Esophagus muscularis mucosa (tissue), 4 donors: Measurements from ENCODE around the gene SENP3. TPM values are rescaled to one million over a fixed set of nuclear protein-coding genes. Genes with fewer than 3 reads are reported as not detected.
A peak's percentile ranks its signal among the peaks of the same experiment; 100 is the strongest.

Source experiments
- DNase-seq: peaks from one replicate; pipeline ENCODE4 v3.0.0-alpha.2; 2017; ENCODE audit errors: extremely low spot score
- H3K27ac ChIP-seq, 4 donors: fragments of 200-600 bp; sonication (generic); replicated peaks in 1 of 4; 1 replicate in 3 of 4; 2 replicates in 1 of 4; pipeline ENCODE4 v1.5.1; 2016 to 2019; ENCODE audit warnings: mild to moderate bottlenecking in 1 of 4
- H3K27me3 ChIP-seq, 4 donors: fragments of 200-600 bp; sonication (generic); one replicate each; pipeline versions ENCODE4 v1.5.1 to v1.6.0; 2016 to 2019
- H3K36me3 ChIP-seq, 4 donors: fragments of 200-600 bp; sonication (generic); one replicate each; pipeline ENCODE4 v1.5.1; 2016 to 2019
- H3K4me1 ChIP-seq, 4 donors: fragments of 200-600 bp; sonication (generic); one replicate each; pipeline ENCODE4 v1.5.1; 2016 to 2019
- H3K4me3 ChIP-seq, 4 donors: fragments of 200-600 bp; sonication (generic); 1 replicate in 2 of 4; 2 replicates in 2 of 4; pipeline ENCODE4 v1.5.1; 2016 to 2019; ENCODE audit warnings: mild to moderate bottlenecking in 4 of 4, moderate library complexity in 1 of 4
- H3K9me3 ChIP-seq, 4 donors: fragments of 200-600 bp; sonication (generic); 1 replicate in 3 of 4; 2 replicates in 1 of 4; pipeline ENCODE4 v1.5.1; 2016 to 2019
- CTCF ChIP-seq, 3 experiments: fragments of 200-600 bp in 2 of 3; fragments of 450-650 bp in 1 of 3; sonication (generic) in 2 of 3; IDR thresholded peaks; one replicate each; pipeline ENCODE4 v1.5.1; 2017 to 2019; ENCODE audit warnings: antibody characterized with exemption in 3 of 3, mild to moderate bottlenecking in 2 of 3, moderate library complexity in 1 of 3
- EP300 ChIP-seq: sonication (generic); formaldehyde crosslinking; IDR thresholded peaks from one replicate; pipeline ENCODE4 v1.6.1; 2017; ENCODE audit warnings: antibody characterized with exemption
- POLR2A ChIP-seq: fragments of 450-650 bp; IDR thresholded peaks from one replicate; pipeline ENCODE4 v1.6.1; 2017; ENCODE audit warnings: antibody characterized with exemption, moderate library complexity, mild to moderate bottlenecking, low read depth
- POLR2AphosphoS5 ChIP-seq, 2 donors: sonication (generic); formaldehyde crosslinking; IDR thresholded peaks; one replicate each; pipeline ENCODE4 v1.6.1; 2017; ENCODE audit warnings: antibody characterized with exemption in 2 of 2
- WGBS: methylation state at CpG from one replicate; pipeline ENCODE4 v1.1.5; 2018; 5-methylcytosine and 5-hydroxymethylcytosine counted together
- intact Hi-C: fragments of 100-400 bp; cut with DNase I; formaldehyde crosslinking; loops from one replicate; pipeline ENCODE4 v1.15.1; 2023
- total RNA-seq, 4 donors: library from RNA; depleted of rRNA; stranded (reverse); fragments of >200 nt; gene quantifications; one replicate each; pipeline versions ENCODE4 v1.1.0 to v1.2.1, GENCODE V29; 2016

Gene SENP3
- total RNA-seq, 4 donors from 2014 or later, result 54.0 to 79.1 (median 72.4) TPM

GRCh38 chr17:7586673-7587419 is 25.1 kb downstream of the SENP3 start:
- peak overlapping the region; percentile 78 to 86 (median 83) for H3K27ac ChIP-seq
- H3K4me3 ChIP-seq, result no peak overlapping the region
- H3K27me3 ChIP-seq, result no peaks in the 10 kb centered on the region
- peaks cover 51 to 81% (median 76%) of the 10 kb centered on the region in 4 donors for H3K4me1 ChIP-seq
- no peaks in the 10 kb centered on the region for H3K9me3 ChIP-seq
- WGBS, result 68% methylated on average over 9 of the region's 9 CpGs
- peaks cover 8 to 29% (median 27%) of the 10 kb centered on the region in 4 donors for H3K36me3 ChIP-seq
- intact Hi-C loops, result no loop called here
- no peak for DNase-seq
- TF ChIP-seq CTCF (IDR thresholded peaks at IDR 0.05) (peak in 1 of 3 experiments; percentile 17), POLR2A (no peak)

- TF ChIP-seq POLR2A (no peak), POLR2AphosphoS5 (IDR thresholded peaks at IDR 0.05) (peak in 1 of 2 donors; percentile 12), CTCF (IDR thresholded peaks at IDR 0.05) (no peak), EP300 (no peak)
- intact Hi-C loops, result loop anchor here (2.0 kb wide), 1 partner anchor 73 kb away; no protein-coding TSS in a partner anchor
- whole genome bisulfite sequencing, result 68% methylated on average over 10 of the region's 12 CpGs
- Histone ChIP-seq H3K36me3 (peaks cover 15 to 36% (median 34%) of the 10 kb centered on the region in 4 donors), H3K4me3 (peak overlapping the region in 3 of 4 donors; percentile 61 to 64 (median 63)), H3K9me3 (no peaks in the 10 kb centered on the region), H3K4me1 (peaks cover 44 to 74% (median 68%) of the 10 kb centered on the region in 4 donors), H3K27me3 (no peaks in the 10 kb centered on the region), H3K27ac (peak overlapping the region; percentile 78 to 86 (median 83))
- DNase-seq, result no peak
These were observed 25.9 kb downstream of the SENP3 start for GRCh38 chr17:7587420-7588151.

- Histone ChIP-seq H3K9me3 (no peaks in the 10 kb centered on the region), H3K4me3 (peak overlapping the region; percentile 61 to 64 (median 62)), H3K4me1 (peaks cover 36 to 65% (median 60%) of the 10 kb centered on the region in 4 donors), H3K27me3 (no peaks in the 10 kb centered on the region), H3K27ac (peak overlapping the region; percentile 78 to 86 (median 83)), H3K36me3 (peaks cover 26 to 47% (median 45%) of the 10 kb centered on the region in 4 donors)
- 39% methylated on average over 14 of the region's 30 CpGs for WGBS
- no peak for DNase-seq
- intact Hi-C loops, result loop anchor here (2.0 kb wide), 1 partner anchor 74 kb away; no protein-coding TSS in a partner anchor
- TF ChIP-seq CTCF (IDR thresholded peaks at IDR 0.05) (no peak), EP300 (no peak), POLR2A (no peak), POLR2AphosphoS5 (IDR thresholded peaks at IDR 0.05) (no peak)
These were observed 27.0 kb downstream of the SENP3 start for GRCh38 chr17:7588553-7589203.

GRCh38 chr17:7589204-7589868 is 27.6 kb downstream of the SENP3 start:
- intact Hi-C loops, result loop anchor here (2.0 kb wide), 1 partner anchor 75 kb away; no protein-coding TSS in a partner anchor
- Histone ChIP-seq H3K4me3 (peak overlapping the region; percentile 61 to 64 (median 62)), H3K27ac (peak overlapping the region; percentile 78 to 86 (median 83)), H3K9me3 (no peaks in the 10 kb centered on the region), H3K36me3 (peaks cover 32 to 54% (median 52%) of the 10 kb centered on the region in 4 donors), H3K4me1 (peaks cover 34 to 62% (median 57%) of the 10 kb centered on the region in 4 donors), H3K27me3 (no peaks in the 10 kb centered on the region)
- DNase-seq, result peak; percentile 96
- WGBS, result 12% methylated on average over 23 of the region's 56 CpGs
- TF ChIP-seq POLR2AphosphoS5 (IDR thresholded peaks at IDR 0.05) (peak; percentile 69 to 78), POLR2A (no peak), CTCF (IDR thresholded peaks at IDR 0.05) (peak; percentile 89 to 97 (median 89)), EP300 (no peak)
